SK-N-MC (cell line): ENCODE data around the gene MAEA.

Source experiments
- DNase-seq: peaks from one replicate; pipeline ENCODE4 v3.0.0-alpha.2; 2011; ENCODE audit warnings: low read depth, low spot score
- H3K27ac ChIP-seq: fragments of 200-600 bp; sonication (generic); 2 replicates; pipeline ENCODE4 v1.5.1; 2016; ENCODE audit warnings: mixed run types
- H3K36me3 ChIP-seq: fragments of 200-600 bp; sonication (generic); 2 replicates; pipeline ENCODE4 v1.6.1; 2017; ENCODE audit warnings: antibody characterized with exemption, low read length, mixed read lengths; ENCODE audit not compliant: insufficient read depth
- H3K4me3 ChIP-seq: fragments of 200-600 bp; sonication (generic); 2 replicates; pipeline ENCODE4 v1.5.1; 2016
- H3K9ac ChIP-seq: fragments of 200-600 bp; sonication (generic); 2 replicates; pipeline ENCODE4 v1.8.0; 2017; ENCODE audit warnings: mixed run types, mixed read lengths; ENCODE audit not compliant: insufficient read length
- H3K9me3 ChIP-seq: fragments of 200-600 bp; sonication (generic); 2 replicates; pipeline ENCODE4 v1.6.1; 2017; ENCODE audit warnings: low read depth, mild to moderate bottlenecking, antibody characterized with exemption, low read length, moderate library complexity, mixed read lengths
- EZH2 ChIP-seq: fragments of 200-600 bp; sonication (generic); IDR thresholded peaks from one replicate; pipeline ENCODE4 v1.6.1; 2017; ENCODE audit warnings: antibody characterized with exemption
- FOXP2 ChIP-seq: optimal IDR thresholded peaks from 2 replicates; pipeline ENCODE3; 2011; ENCODE audit warnings: mild to moderate bottlenecking, moderate library complexity; ENCODE audit not compliant: insufficient read depth; ENCODE audit errors: extremely low read length, control extremely low read depth
- POLR2AphosphoS5 ChIP-seq: IDR thresholded peaks from 2 replicates; pipeline ENCODE4 v1.6.1; 2012; ENCODE audit warnings: mild to moderate bottlenecking, low read depth, low read length, borderline replicate concordance

The MAEA gene

GRCh38 chr4:1289207-1290164 lies at the start of gene MAEA:
Gene MAEA (plus strand): TSS chr4:1289891. CDS start chr4:1289914, 23 bp downstream.
- Histone ChIP-seq H3K9ac (peak within 1 kb of the TSS; percentile 92), H3K36me3 (no peaks in the 10 kb centered on the region; the same call in 1 of the 2 replicates), H3K4me3 (peak within 1 kb of the TSS; percentile 92), H3K9me3 (no peaks in the 10 kb centered on the region), H3K27ac (peak within 1 kb of the TSS; percentile 50; the same call in 1 of the 2 replicates)
- DNase-seq = peak; percentile 66
- peak; percentile 92 for TF ChIP-seq POLR2AphosphoS5
- no peak for TF ChIP-seq EZH2
- peak; percentile 64 for TF ChIP-seq FOXP2

GRCh38 chr4:1239950-1240307 lies 49.8 kb upstream of the MAEA start:
- no peak for DNase-seq
- H3K4me3 ChIP-seq = no peak overlapping the region
- H3K27ac ChIP-seq = no peak overlapping the region
- peaks cover 45% of the 10 kb centered on the region for H3K36me3 ChIP-seq
- H3K9ac ChIP-seq = no peak overlapping the region
- no peaks in the 10 kb centered on the region for H3K9me3 ChIP-seq
- TF ChIP-seq EZH2 = no peak
- TF ChIP-seq POLR2AphosphoS5 = no peak
- TF ChIP-seq FOXP2 = no peak

GRCh38 chr4:1240721-1241465 lies 48.8 kb upstream of the MAEA start:
- no peak for TF ChIP-seq POLR2AphosphoS5
- no peak for TF ChIP-seq FOXP2
- no peak for TF ChIP-seq EZH2
- Histone ChIP-seq H3K27ac (no peak overlapping the region), H3K36me3 (peaks cover 36% of the 10 kb centered on the region), H3K9me3 (no peaks in the 10 kb centered on the region), H3K9ac (no peak overlapping the region), H3K4me3 (no peak overlapping the region)
- no peak for DNase-seq

- Histone ChIP-seq H3K36me3 (peaks cover 31% of the 10 kb centered on the region; the same call in 1 of the 2 replicates), H3K27ac (no peak overlapping the region), H3K4me3 (no peak overlapping the region), H3K9me3 (no peaks in the 10 kb centered on the region), H3K9ac (no peak overlapping the region)
- TF ChIP-seq FOXP2 = no peak
- no peak for DNase-seq
These were observed 48.2 kb upstream of the MAEA start for GRCh38 chr4:1241466-1241935.

- TF ChIP-seq FOXP2 (no peak), EZH2 (no peak), POLR2AphosphoS5 (no peak)
- Histone ChIP-seq H3K36me3 (peaks cover 27% of the 10 kb centered on the region; the same call in 1 of the 2 replicates), H3K9ac (no peak overlapping the region), H3K27ac (no peak overlapping the region), H3K4me3 (no peak overlapping the region), H3K9me3 (no peaks in the 10 kb centered on the region)
- no peak for DNase-seq
These were observed 47.7 kb upstream of the MAEA start for GRCh38 chr4:1241936-1242505.

- no peak overlapping the region for H3K9ac ChIP-seq
- no peak overlapping the region for H3K4me3 ChIP-seq
- H3K9me3 ChIP-seq = no peaks in the 10 kb centered on the region
- peaks cover 20% of the 10 kb centered on the region; the same call in 1 of the 2 replicates for H3K36me3 ChIP-seq
- no peak for TF ChIP-seq FOXP2
- no peak for TF ChIP-seq EZH2
- no peak for TF ChIP-seq POLR2AphosphoS5
- DNase-seq = no peak
- no peak overlapping the region for H3K27ac ChIP-seq
These were observed 46.9 kb upstream of the MAEA start for GRCh38 chr4:1242506-1243450.

GRCh38 chr4:1243451-1244080 lies 46.1 kb upstream of the MAEA start:
- no peak for TF ChIP-seq POLR2AphosphoS5
- no peak for TF ChIP-seq FOXP2
- no peak for TF ChIP-seq EZH2
- Histone ChIP-seq H3K9me3 (no peaks in the 10 kb centered on the region), H3K27ac (no peak overlapping the region), H3K36me3 (peaks cover 16% of the 10 kb centered on the region; the same call in 1 of the 2 replicates), H3K4me3 (no peak overlapping the region), H3K9ac (no peak overlapping the region)
- no peak for DNase-seq
